ENCODE measurements around the gene FAM217B. TPM values are rescaled to one million over a fixed set of nuclear protein-coding genes. Genes with fewer than 3 reads are reported as not detected.

The FAM217B gene
- total and polyA plus RNA-seq, 2 experiments from 2014 or later = 11.3 to 22.0 TPM

GRCh38 chr20:59958626-59959025 is 18.4 kb downstream of the FAM217B start:
- no peaks in the 10 kb centered on the region for H3K9me3 ChIP-seq (ENCODE audit: low read depth)
- H3K4me1 ChIP-seq (ENCODE audit: low read depth) = no peaks in the 10 kb centered on the region
- no peak for TF ChIP-seq CTCF (IDR thresholded peaks at IDR 0.05; ENCODE audit: low read depth, low read length)
- no peak overlapping the region for H3K27ac ChIP-seq
- no peak for DNase-seq (ENCODE audit: low read depth in 1 of 2, low spot score in 1 of 2)
- no peak overlapping the region for H3K4me3 ChIP-seq
- H3K36me3 ChIP-seq = no peaks in the 10 kb centered on the region
- no peaks in the 10 kb centered on the region for H3K27me3 ChIP-seq

GRCh38 chr20:59961423-59961822 is 21.2 kb downstream of the FAM217B start:
- Histone ChIP-seq H3K36me3 (no peaks in the 10 kb centered on the region), H3K27me3 (no peaks in the 10 kb centered on the region), H3K4me3 (no peak overlapping the region), H3K27ac (no peak overlapping the region), H3K4me1 (ENCODE audit: low read depth) (no peaks in the 10 kb centered on the region), H3K9me3 (ENCODE audit: low read depth) (no peaks in the 10 kb centered on the region)
- no peak for TF ChIP-seq CTCF (IDR thresholded peaks at IDR 0.05; ENCODE audit: low read depth, low read length)
- no peak for DNase-seq (ENCODE audit: low read depth in 1 of 2, low spot score in 1 of 2)

- no peak for TF ChIP-seq CTCF (IDR thresholded peaks at IDR 0.05; ENCODE audit: low read depth, low read length)
- Histone ChIP-seq H3K27me3 (no peaks in the 10 kb centered on the region), H3K4me3 (no peak overlapping the region), H3K9me3 (ENCODE audit: low read depth) (no peaks in the 10 kb centered on the region), H3K4me1 (ENCODE audit: low read depth) (no peaks in the 10 kb centered on the region), H3K36me3 (no peaks in the 10 kb centered on the region), H3K27ac (no peak overlapping the region)
- DNase-seq (ENCODE audit: low read depth in 1 of 2, low spot score in 1 of 2) = no peak
These were observed 22.0 kb downstream of the FAM217B start for GRCh38 chr20:59962155-59962554.

GRCh38 chr20:59966428-59966827 is 26.2 kb downstream of the FAM217B start:
- DNase-seq (ENCODE audit: low read depth in 1 of 2, low spot score in 1 of 2) = no peak
- H3K4me1 ChIP-seq (ENCODE audit: low read depth) = no peaks in the 10 kb centered on the region
- H3K4me3 ChIP-seq = no peak overlapping the region
- H3K36me3 ChIP-seq = no peaks in the 10 kb centered on the region
- no peaks in the 10 kb centered on the region for H3K9me3 ChIP-seq (ENCODE audit: low read depth)
- no peak overlapping the region for H3K27ac ChIP-seq
- TF ChIP-seq CTCF (IDR thresholded peaks at IDR 0.05; ENCODE audit: low read depth, low read length) = no peak
- H3K27me3 ChIP-seq = no peaks in the 10 kb centered on the region

- Histone ChIP-seq H3K27ac (no peak overlapping the region), H3K27me3 (no peaks in the 10 kb centered on the region), H3K36me3 (no peaks in the 10 kb centered on the region), H3K4me1 (ENCODE audit: low read depth) (no peaks in the 10 kb centered on the region), H3K9me3 (ENCODE audit: low read depth) (no peaks in the 10 kb centered on the region), H3K4me3 (no peak overlapping the region)
- no peak for DNase-seq (ENCODE audit: low read depth in 1 of 2, low spot score in 1 of 2)
- TF ChIP-seq CTCF (IDR thresholded peaks at IDR 0.05; ENCODE audit: low read depth, low read length) = no peak
These were observed 31.2 kb downstream of the FAM217B start for GRCh38 chr20:59971428-59971827.

Measured in cardiac muscle cell (in vitro differentiated cells and primary cell).